Measurements from ENCODE around the gene QPCTL. TPM values are rescaled to one million over a fixed set of nuclear protein-coding genes. Genes with fewer than 3 reads are reported as not detected.
"Not testable (repeated sequence)": the region's sequence is repeated elsewhere in the genome, so short reads cannot be mapped to it uniquely, and the experiment has no call there.

QPCTL gene
- total RNA-seq, 1 donor from 2014 or later = 11.6 TPM

GRCh38 chr19:45746866-45747265 is 54.4 kb downstream of the QPCTL start:
- no peak for TF ChIP-seq CTCF (IDR thresholded peaks at IDR 0.05; ENCODE audit: insufficient read depth, low read length, severe bottlenecking)
- FAIRE-seq (no peak), DNase-seq (ENCODE audit: low read depth) (no peak)
- Histone ChIP-seq H3K27me3 (ENCODE audit: control insufficient read depth, insufficient read depth, low read length) (no peaks in the 10 kb centered on the region), H3K36me3 (ENCODE audit: control insufficient read depth, insufficient read depth, low read length) (no peaks in the 10 kb centered on the region), H3K4me3 (ENCODE audit: low read depth, low read length) (no peak overlapping the region)

- TF ChIP-seq CTCF (IDR thresholded peaks at IDR 0.05; ENCODE audit: insufficient read depth, low read length, severe bottlenecking) = no peak
Observed at GRCh38 chr19:45747513-45747912, 55.0 kb downstream of the QPCTL start.

GRCh38 chr19:45751483-45751882 is 59.0 kb downstream of the QPCTL start:
- H3K4me3 ChIP-seq (ENCODE audit: low read depth, low read length); DNase-seq (ENCODE audit: low read depth); H3K27me3 ChIP-seq (ENCODE audit: control insufficient read depth, insufficient read depth, low read length); FAIRE-seq; H3K36me3 ChIP-seq (ENCODE audit: control insufficient read depth, insufficient read depth, low read length): not testable (repeated sequence)

More at GRCh38 chr19:45747513-45747912, 55.0 kb downstream of the QPCTL start:
- no peaks in the 10 kb centered on the region for H3K27me3 ChIP-seq (ENCODE audit: control insufficient read depth, insufficient read depth, low read length)
- no peak overlapping the region for H3K4me3 ChIP-seq (ENCODE audit: low read depth, low read length)
- no peak for DNase-seq (ENCODE audit: low read depth)
- no peak for FAIRE-seq
- no peaks in the 10 kb centered on the region for H3K36me3 ChIP-seq (ENCODE audit: control insufficient read depth, insufficient read depth, low read length)

- peak; percentile 91 for DNase-seq (ENCODE audit: low read depth)
- TF ChIP-seq CTCF (IDR thresholded peaks at IDR 0.05; ENCODE audit: insufficient read depth, low read length, severe bottlenecking) = no peak
- no peaks in the 10 kb centered on the region for H3K36me3 ChIP-seq (ENCODE audit: control insufficient read depth, insufficient read depth, low read length)
- peak; percentile 73 for FAIRE-seq
- no peaks in the 10 kb centered on the region for H3K27me3 ChIP-seq (ENCODE audit: control insufficient read depth, insufficient read depth, low read length)
- H3K4me3 ChIP-seq (ENCODE audit: low read depth, low read length) = no peak overlapping the region
Observed at GRCh38 chr19:45752639-45753038, 60.2 kb downstream of the QPCTL start.

GRCh38 chr19:45753548-45753947 is 61.1 kb downstream of the QPCTL start:
- Histone ChIP-seq H3K4me3 (ENCODE audit: low read depth, low read length) (no peak overlapping the region), H3K36me3 (ENCODE audit: control insufficient read depth, insufficient read depth, low read length) (no peaks in the 10 kb centered on the region), H3K27me3 (ENCODE audit: control insufficient read depth, insufficient read depth, low read length) (no peaks in the 10 kb centered on the region)
- no peak for TF ChIP-seq CTCF (IDR thresholded peaks at IDR 0.05; ENCODE audit: insufficient read depth, low read length, severe bottlenecking)
- FAIRE-seq (no peak), DNase-seq (ENCODE audit: low read depth) (no peak)

Other genes starting within 250 kb of the QPCTL start
- 3.6 and 4.2 TPM in 2 replicates for gene FOSB, start 224.7 kb upstream of the QPCTL start, total RNA-seq
- gene RTN2, start 195.6 kb upstream of the QPCTL start, total RNA-seq = 2.1 and 2.9 TPM in 2 replicates
- 1.4 and 1.6 TPM in 2 replicates for gene PPM1N, start 194.2 kb upstream of the QPCTL start, total RNA-seq
- 59.0 and 86.0 TPM in 2 replicates for gene VASP, start 185.2 kb upstream of the QPCTL start, total RNA-seq
- 5.3 and 7.0 TPM in 2 replicates for gene OPA3, start 107.9 kb upstream of the QPCTL start, total RNA-seq
- gene GPR4, start 90.5 kb upstream of the QPCTL start, total RNA-seq = not detected in 2 replicates
- gene EML2, start 53.3 kb upstream of the QPCTL start, total RNA-seq = 144 and 153 TPM in 2 replicates
- gene GIPR, start 24.4 kb upstream of the QPCTL start, total RNA-seq = 0.38 and 0.53 TPM in 2 replicates
- gene SNRPD2, start 713 bp upstream of the QPCTL start, total RNA-seq = 429 and 572 TPM in 2 replicates
- 2.4 and 5.5 TPM in 2 replicates for gene FBXO46, start 38.2 kb downstream of the QPCTL start, total RNA-seq
- not detected in 2 replicates for gene MEIOSIN, start 40.8 kb downstream of the QPCTL start, total RNA-seq
- 1.7 and 2.1 TPM in 2 replicates for gene SIX5, start 76.6 kb downstream of the QPCTL start, total RNA-seq
- 4.7 and 9.1 TPM in 2 replicates for gene DMPK, start 89.8 kb downstream of the QPCTL start, total RNA-seq
- 25.3 and 29.0 TPM in 2 replicates for gene DMWD, start 100.2 kb downstream of the QPCTL start, total RNA-seq
- under 0.01 TPM in 1 of 2 replicates, not detected in the other for gene RSPH6A, start 122.6 kb downstream of the QPCTL start, total RNA-seq
- 27.9 and 29.7 TPM in 2 replicates for gene SYMPK, start 170.5 kb downstream of the QPCTL start, total RNA-seq
- gene FOXA3, start 171.7 kb downstream of the QPCTL start, total RNA-seq = not detected in 2 replicates
- gene IRF2BP1, start 193.5 kb downstream of the QPCTL start, total RNA-seq = 11.3 and 11.8 TPM in 2 replicates
- gene MYPOP, start 209.9 kb downstream of the QPCTL start, total RNA-seq = 0.53 and 0.90 TPM in 2 replicates
- gene NANOS2, start 222.1 kb downstream of the QPCTL start, total RNA-seq = not detected in 2 replicates